ENCODE measurements around the gene HELZ. TPM values are rescaled to one million over a fixed set of nuclear protein-coding genes. Genes with fewer than 3 reads are reported as not detected.

The HELZ gene
- total RNA-seq, 1 donor from 2014 or later: 72.5 TPM

- intact Hi-C loops (cut with DNase I): no loop called here
- Histone ChIP-seq H3K9me3 (no peaks in the 10 kb centered on the region), H3K27me3 (no peaks in the 10 kb centered on the region), H3K4me3 (no peak overlapping the region), H3K4me1 (peaks cover 6% of the 10 kb centered on the region), H3K36me3 (peaks cover 32% of the 10 kb centered on the region), H3K27ac (no peak overlapping the region)
- no peak for ATAC-seq
- DNase-seq: no peak
- no peak for TF ChIP-seq CTCF (IDR thresholded peaks at IDR 0.05)
Observed at GRCh38 chr17:67180275-67180674, 64.7 kb downstream of the HELZ start.

- intact Hi-C loops (cut with DNase I): no loop called here
- Histone ChIP-seq H3K4me1 (peaks cover 2% of the 10 kb centered on the region), H3K4me3 (no peak overlapping the region), H3K9me3 (no peaks in the 10 kb centered on the region), H3K36me3 (peaks cover 41% of the 10 kb centered on the region), H3K27ac (no peak overlapping the region), H3K27me3 (no peaks in the 10 kb centered on the region)
- no peak for ATAC-seq
- TF ChIP-seq CTCF (IDR thresholded peaks at IDR 0.05): no peak
- no peak for DNase-seq
Observed at GRCh38 chr17:67178555-67178954, 66.4 kb downstream of the HELZ start.

GRCh38 chr17:67177732-67178131 lies 67.3 kb downstream of the HELZ start:
- intact Hi-C loops (cut with DNase I): no loop called here
- no peak for TF ChIP-seq CTCF (IDR thresholded peaks at IDR 0.05)
- Histone ChIP-seq H3K4me1 (no peaks in the 10 kb centered on the region), H3K4me3 (no peak overlapping the region), H3K36me3 (peaks cover 41% of the 10 kb centered on the region), H3K9me3 (no peaks in the 10 kb centered on the region), H3K27me3 (no peaks in the 10 kb centered on the region), H3K27ac (no peak overlapping the region)
- ATAC-seq (no peak), DNase-seq (no peak)

GRCh38 chr17:67174190-67174589 lies 70.8 kb downstream of the HELZ start:
- H3K4me3 ChIP-seq: no peak overlapping the region
- ATAC-seq: no peak
- intact Hi-C loops (cut with DNase I): no loop called here
- no peak for DNase-seq
- peaks cover 41% of the 10 kb centered on the region for H3K36me3 ChIP-seq
- no peaks in the 10 kb centered on the region for H3K9me3 ChIP-seq
- no peak for TF ChIP-seq CTCF (IDR thresholded peaks at IDR 0.05)
- no peaks in the 10 kb centered on the region for H3K4me1 ChIP-seq
- no peaks in the 10 kb centered on the region for H3K27me3 ChIP-seq
- no peak overlapping the region for H3K27ac ChIP-seq

GRCh38 chr17:67171560-67171959 lies 73.4 kb downstream of the HELZ start:
- Histone ChIP-seq H3K9me3 (no peaks in the 10 kb centered on the region), H3K4me3 (no peak overlapping the region), H3K27me3 (no peaks in the 10 kb centered on the region), H3K4me1 (no peaks in the 10 kb centered on the region), H3K36me3 (peaks cover 40% of the 10 kb centered on the region), H3K27ac (no peak overlapping the region)
- ATAC-seq (no peak), DNase-seq (no peak)
- no peak for TF ChIP-seq CTCF (IDR thresholded peaks at IDR 0.05)
- intact Hi-C loops (cut with DNase I): no loop called here

GRCh38 chr17:67168496-67168895 lies 76.5 kb downstream of the HELZ start:
- H3K4me3 ChIP-seq: no peak overlapping the region
- H3K4me1 ChIP-seq: peaks cover 19% of the 10 kb centered on the region
- H3K27ac ChIP-seq: no peak overlapping the region
- ATAC-seq: no peak
- H3K9me3 ChIP-seq: no peaks in the 10 kb centered on the region
- intact Hi-C loops (cut with DNase I): no loop called here
- H3K27me3 ChIP-seq: no peaks in the 10 kb centered on the region
- DNase-seq: no peak
- no peak for TF ChIP-seq CTCF (IDR thresholded peaks at IDR 0.05)
- H3K36me3 ChIP-seq: peaks cover 46% of the 10 kb centered on the region

Data from upper lobe of right lung (tissue), 1 donor.